ENCODE data around the gene HOXB4. TPM values are rescaled to one million over a fixed set of nuclear protein-coding genes. Genes with fewer than 3 reads are reported as not detected.

HOXB4 gene
- total RNA-seq, 1 donor from 2014 or later: not detected

DNA sequence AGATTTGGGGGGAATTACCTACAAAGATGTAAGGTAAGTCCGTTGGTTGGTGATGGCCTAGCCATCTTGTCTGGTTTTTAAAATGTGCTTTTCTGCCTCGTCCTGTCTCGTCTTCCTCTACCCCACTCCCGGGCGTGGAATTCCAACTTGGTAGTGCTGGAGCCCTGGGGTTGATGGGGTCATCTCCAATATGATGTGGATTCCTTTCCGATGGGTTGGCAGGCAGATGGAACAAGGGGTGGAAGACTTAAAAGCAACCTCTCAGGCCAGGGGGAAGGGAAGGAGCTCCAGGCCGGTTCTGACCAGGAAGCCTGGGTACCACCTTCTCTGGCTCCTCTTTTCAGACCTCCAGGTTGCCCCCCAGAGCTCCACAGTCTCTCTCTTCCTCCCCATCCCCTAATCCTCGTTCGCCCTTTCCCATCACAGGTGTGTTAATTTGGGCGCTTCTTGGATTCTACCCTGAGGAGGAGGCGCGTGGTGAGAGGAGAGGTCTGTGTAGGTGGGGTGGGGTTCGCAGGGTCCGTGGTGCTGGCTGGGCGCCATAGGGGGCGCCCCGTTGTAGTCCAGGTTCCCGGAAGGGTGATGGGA, 28.1 kb downstream of the HOXB4 start:
- TF ChIP-seq, protein P1, sequence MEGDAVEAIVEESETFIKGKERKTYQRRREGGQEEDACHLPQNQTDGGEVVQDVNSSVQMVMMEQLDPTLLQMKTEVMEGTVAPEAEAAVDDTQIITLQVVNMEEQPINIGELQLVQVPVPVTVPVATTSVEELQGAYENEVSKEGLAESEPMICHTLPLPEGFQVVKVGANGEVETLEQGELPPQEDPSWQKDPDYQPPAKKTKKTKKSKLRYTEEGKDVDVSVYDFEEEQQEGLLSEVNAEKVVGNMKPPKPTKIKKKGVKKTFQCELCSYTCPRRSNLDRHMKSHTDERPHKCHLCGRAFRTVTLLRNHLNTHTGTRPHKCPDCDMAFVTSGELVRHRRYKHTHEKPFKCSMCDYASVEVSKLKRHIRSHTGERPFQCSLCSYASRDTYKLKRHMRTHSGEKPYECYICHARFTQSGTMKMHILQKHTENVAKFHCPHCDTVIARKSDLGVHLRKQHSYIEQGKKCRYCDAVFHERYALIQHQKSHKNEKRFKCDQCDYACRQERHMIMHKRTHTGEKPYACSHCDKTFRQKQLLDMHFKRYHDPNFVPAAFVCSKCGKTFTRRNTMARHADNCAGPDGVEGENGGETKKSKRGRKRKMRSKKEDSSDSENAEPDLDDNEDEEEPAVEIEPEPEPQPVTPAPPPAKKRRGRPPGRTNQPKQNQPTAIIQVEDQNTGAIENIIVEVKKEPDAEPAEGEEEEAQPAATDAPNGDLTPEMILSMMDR (IDR thresholded peaks at IDR 0.05; ENCODE audit: insufficient read depth, low read length, severe bottlenecking): no peak
- Histone ChIP-seq H3K36me3 (ENCODE audit: control insufficient read depth, insufficient read depth, low read length) (no peaks in the 10 kb centered on the region), H3K27me3 (ENCODE audit: control insufficient read depth, insufficient read depth, low read length) (peaks cover 75% of the 10 kb centered on the region), H3K4me3 (ENCODE audit: low read depth, low read length) (no peak overlapping the region)
- FAIRE-seq (no peak), DNase-seq (ENCODE audit: low read depth) (no peak)

- FAIRE-seq (no peak), DNase-seq (ENCODE audit: low read depth) (no peak)
- TF ChIP-seq, protein P1 (IDR thresholded peaks at IDR 0.05; ENCODE audit: insufficient read depth, low read length, severe bottlenecking): no peak
- Histone ChIP-seq H3K36me3 (ENCODE audit: control insufficient read depth, insufficient read depth, low read length) (no peaks in the 10 kb centered on the region), H3K27me3 (ENCODE audit: control insufficient read depth, insufficient read depth, low read length) (peaks cover 73% of the 10 kb centered on the region), H3K4me3 (ENCODE audit: low read depth, low read length) (no peak overlapping the region)
These were observed 28.9 kb downstream of the HOXB4 start for GRCh38 chr17:48549281-48549630.

DNA sequence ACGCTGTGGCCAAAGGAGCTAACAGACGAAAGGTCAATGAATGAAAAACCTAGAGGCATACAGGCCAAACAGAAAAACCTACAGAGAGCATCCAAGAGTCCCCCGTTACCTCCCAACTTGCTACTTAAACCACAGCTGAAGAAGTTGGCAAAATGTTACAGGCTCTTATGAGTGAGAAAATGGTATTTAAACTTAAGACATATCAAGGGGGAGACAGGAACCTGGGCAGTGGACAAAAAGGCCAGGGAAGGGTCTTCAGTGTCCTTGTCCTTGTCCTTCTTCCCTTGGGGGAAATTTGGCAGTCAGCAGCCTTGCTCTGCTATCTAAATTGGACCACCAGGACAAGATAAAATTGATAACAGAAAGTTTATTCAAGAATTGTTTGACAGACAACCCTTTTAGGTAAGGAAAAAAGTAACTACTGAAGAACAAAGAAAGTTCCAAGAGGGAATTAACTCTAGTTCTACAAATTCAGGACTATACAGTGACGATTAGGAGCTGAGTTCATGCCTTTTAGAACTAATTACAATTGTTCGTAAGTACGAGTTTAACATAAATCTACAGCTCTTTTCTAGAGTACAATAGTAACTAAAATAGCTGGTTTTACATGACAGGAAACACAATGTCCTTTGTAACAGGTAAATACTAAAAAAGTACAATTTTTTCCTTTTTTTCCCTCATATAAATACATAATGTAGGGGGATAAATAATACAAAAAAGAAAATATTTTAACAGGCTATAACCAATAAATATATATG, 29.4 kb downstream of the HOXB4 start:
- H3K4me3 ChIP-seq (ENCODE audit: low read depth, low read length): no peak overlapping the region
- DNase-seq (ENCODE audit: low read depth): no peak
- TF ChIP-seq, protein P1 (IDR thresholded peaks at IDR 0.05; ENCODE audit: insufficient read depth, low read length, severe bottlenecking): no peak
- no peak for FAIRE-seq
- H3K27me3 ChIP-seq (ENCODE audit: control insufficient read depth, insufficient read depth, low read length): peaks cover 73% of the 10 kb centered on the region
- H3K36me3 ChIP-seq (ENCODE audit: control insufficient read depth, insufficient read depth, low read length): no peaks in the 10 kb centered on the region

GRCh38 chr17:48547808-48548522, 30.2 kb downstream of the HOXB4 start:
- Histone ChIP-seq H3K36me3 (ENCODE audit: control insufficient read depth, insufficient read depth, low read length) (no peaks in the 10 kb centered on the region), H3K4me3 (ENCODE audit: low read depth, low read length) (no peak overlapping the region), H3K27me3 (ENCODE audit: control insufficient read depth, insufficient read depth, low read length) (peaks cover 75% of the 10 kb centered on the region)
- FAIRE-seq: no peak
- no peak for DNase-seq (ENCODE audit: low read depth)
- TF ChIP-seq, protein P1 (IDR thresholded peaks at IDR 0.05; ENCODE audit: insufficient read depth, low read length, severe bottlenecking): no peak

DNA sequence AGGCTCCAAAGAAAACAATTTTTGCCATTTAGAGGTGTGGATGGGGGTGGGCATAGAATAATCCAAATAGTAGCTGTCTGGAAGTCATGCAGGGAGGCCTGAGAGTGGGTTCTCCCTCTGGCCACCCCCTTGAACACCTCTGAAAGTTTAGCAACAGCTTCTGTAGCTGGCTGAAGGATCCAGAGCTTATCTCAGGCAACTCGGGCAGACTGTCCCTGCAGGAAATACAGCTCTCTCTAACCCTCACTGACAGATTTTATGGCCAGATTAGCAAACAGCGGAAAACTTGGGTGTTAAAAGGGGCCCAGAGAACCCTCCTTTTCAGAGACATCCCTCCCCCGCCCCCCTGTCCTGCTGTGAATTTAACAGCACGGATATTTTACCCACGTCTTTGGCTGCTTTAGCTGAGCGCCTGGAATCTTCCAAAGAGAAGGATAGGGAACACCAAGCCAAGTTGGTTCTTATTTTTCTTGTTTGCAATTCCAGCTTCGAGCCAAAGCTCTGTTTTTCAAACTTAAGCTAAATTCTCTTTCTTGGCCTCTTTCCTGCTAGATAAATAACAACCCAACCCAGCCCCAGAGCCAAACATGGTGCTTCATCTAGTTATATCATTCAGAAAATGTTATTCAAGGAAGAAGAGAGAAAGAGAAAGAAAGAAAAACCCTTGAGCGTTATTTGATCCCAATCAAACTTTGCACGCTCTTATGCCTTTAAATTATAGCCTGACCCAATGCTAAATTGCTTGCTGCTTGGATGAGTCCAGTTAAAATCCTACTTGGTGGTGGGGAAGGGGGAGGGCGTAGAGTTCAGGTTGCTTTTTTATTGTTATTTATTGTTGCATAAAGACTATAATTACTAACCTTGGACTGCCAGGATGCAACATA, 31.0 kb downstream of the HOXB4 start:
- H3K4me3 ChIP-seq (ENCODE audit: low read depth, low read length): no peak overlapping the region
- peaks cover 78% of the 10 kb centered on the region for H3K27me3 ChIP-seq (ENCODE audit: control insufficient read depth, insufficient read depth, low read length)
- TF ChIP-seq, protein P1 (IDR thresholded peaks at IDR 0.05; ENCODE audit: insufficient read depth, low read length, severe bottlenecking): no peak
- FAIRE-seq (no peak), DNase-seq (ENCODE audit: low read depth) (no peak)
- no peaks in the 10 kb centered on the region for H3K36me3 ChIP-seq (ENCODE audit: control insufficient read depth, insufficient read depth, low read length)
